ENCODE data around the gene ARHGAP4.

- TF ChIP-seq PAX5 (IDR thresholded peaks at IDR 0.05; ENCODE audit: insufficient read depth, low read length, severe bottlenecking) (no peak), POLR2AphosphoS5 (IDR thresholded peaks at IDR 0.05; ENCODE audit: low read depth, low read length) (no peak), POLR2A (IDR thresholded peaks at IDR 0.05; ENCODE audit: low read depth, low read length) (no peak), SPI1 (IDR thresholded peaks at IDR 0.05; ENCODE audit: low read depth, low read length) (no peak)
Measured at GRCh38 chrX:153968754-153969124, 42.7 kb upstream of the ARHGAP4 start.
